ENCODE data around the gene SLC4A5.

DNA sequence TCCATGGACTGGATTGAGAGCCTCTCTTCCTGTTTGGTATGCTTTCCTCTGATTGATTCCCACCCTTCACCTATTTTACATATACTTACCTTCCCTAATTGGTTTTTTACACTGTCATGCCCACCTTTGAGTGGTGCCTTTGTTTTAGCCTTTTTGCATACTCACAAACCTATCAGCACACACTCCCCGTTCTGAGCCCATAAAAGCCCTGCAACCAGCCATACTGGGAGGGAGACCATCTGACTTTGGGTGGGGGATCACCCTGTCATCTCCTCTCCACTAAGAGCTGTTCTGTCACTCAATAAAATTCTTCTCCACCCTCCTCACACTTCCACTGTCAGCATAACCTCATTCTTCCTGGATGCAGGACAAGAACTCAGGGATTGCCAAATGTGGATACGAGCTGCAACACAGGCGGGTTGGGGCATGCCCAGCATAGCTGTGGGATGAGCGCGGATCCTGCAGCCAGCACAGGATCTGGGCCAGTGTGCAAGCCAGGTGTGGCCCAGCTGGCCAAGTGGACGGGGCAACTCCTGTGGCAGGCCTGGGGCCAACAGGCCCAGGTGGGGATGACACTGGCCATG, 155.1 kb downstream of the SLC4A5 start:
- TF ChIP-seq POLR2AphosphoS5 (IDR thresholded peaks at IDR 0.05; ENCODE audit: low read depth, low read length), result no peak
- TF ChIP-seq TAF1 (IDR thresholded peaks at IDR 0.05; ENCODE audit: borderline replicate concordance, insufficient read depth, low read length), result no peak
- TF ChIP-seq, protein P1, sequence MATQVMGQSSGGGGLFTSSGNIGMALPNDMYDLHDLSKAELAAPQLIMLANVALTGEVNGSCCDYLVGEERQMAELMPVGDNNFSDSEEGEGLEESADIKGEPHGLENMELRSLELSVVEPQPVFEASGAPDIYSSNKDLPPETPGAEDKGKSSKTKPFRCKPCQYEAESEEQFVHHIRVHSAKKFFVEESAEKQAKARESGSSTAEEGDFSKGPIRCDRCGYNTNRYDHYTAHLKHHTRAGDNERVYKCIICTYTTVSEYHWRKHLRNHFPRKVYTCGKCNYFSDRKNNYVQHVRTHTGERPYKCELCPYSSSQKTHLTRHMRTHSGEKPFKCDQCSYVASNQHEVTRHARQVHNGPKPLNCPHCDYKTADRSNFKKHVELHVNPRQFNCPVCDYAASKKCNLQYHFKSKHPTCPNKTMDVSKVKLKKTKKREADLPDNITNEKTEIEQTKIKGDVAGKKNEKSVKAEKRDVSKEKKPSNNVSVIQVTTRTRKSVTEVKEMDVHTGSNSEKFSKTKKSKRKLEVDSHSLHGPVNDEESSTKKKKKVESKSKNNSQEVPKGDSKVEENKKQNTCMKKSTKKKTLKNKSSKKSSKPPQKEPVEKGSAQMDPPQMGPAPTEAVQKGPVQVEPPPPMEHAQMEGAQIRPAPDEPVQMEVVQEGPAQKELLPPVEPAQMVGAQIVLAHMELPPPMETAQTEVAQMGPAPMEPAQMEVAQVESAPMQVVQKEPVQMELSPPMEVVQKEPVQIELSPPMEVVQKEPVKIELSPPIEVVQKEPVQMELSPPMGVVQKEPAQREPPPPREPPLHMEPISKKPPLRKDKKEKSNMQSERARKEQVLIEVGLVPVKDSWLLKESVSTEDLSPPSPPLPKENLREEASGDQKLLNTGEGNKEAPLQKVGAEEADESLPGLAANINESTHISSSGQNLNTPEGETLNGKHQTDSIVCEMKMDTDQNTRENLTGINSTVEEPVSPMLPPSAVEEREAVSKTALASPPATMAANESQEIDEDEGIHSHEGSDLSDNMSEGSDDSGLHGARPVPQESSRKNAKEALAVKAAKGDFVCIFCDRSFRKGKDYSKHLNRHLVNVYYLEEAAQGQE (IDR thresholded peaks at IDR 0.05; ENCODE audit: insufficient read depth in 1 of 2, low read depth in 2 of 2, low read length in 2 of 2), result no peak
- TF ChIP-seq SIN3A (IDR thresholded peaks at IDR 0.05; ENCODE audit: borderline replicate concordance, insufficient read depth, low read length), result no peak
- no peak for TF ChIP-seq FOXP2 (optimal IDR thresholded peaks at IDR 0.05; ENCODE audit: borderline replicate concordance, extremely low read depth, extremely low read length, insufficient read depth)
